Caco-2 (cell line): ENCODE data around the gene SYT1. TPM values are rescaled to one million over a fixed set of nuclear protein-coding genes. Genes with fewer than 3 reads are reported as not detected.

Experiments
- BruUV-seq: library from RNA; stranded (reverse); fragments of 400-500 nt; replicated peaks from 2 replicates; lab custom pipeline; 2021; lab: Mats Ljungman, UMichigan
- CTCF ChIA-PET: fragments of 300-600 bp; sonication (Branson Sonifier 250); formaldehyde crosslinking; loops from one replicate; lab custom pipeline; 2022; ENCODE audit warnings: antibody characterized with exemption; lab: Charles Lee
- POLR2A ChIA-PET: fragments of 300-600 bp; sonication (Branson Sonifier 250); formaldehyde crosslinking; loops from one replicate; lab custom pipeline; 2022; ENCODE audit warnings: antibody characterized with exemption; lab: Charles Lee
- DNase-seq, 2 experiments: peaks; one replicate each; pipeline versions ENCODE4 v3.0.0 to v3.0.0-alpha.2; 2020 to 2022
- H3K27me3 ChIP-seq: replicated peaks from 2 replicates; pipeline ENCODE4 v1.6.0; 2011; ENCODE audit warnings: low read length; ENCODE audit not compliant: control insufficient read depth, insufficient read depth
- H3K36me3 ChIP-seq: 2 replicates; pipeline ENCODE4 v1.5.1; 2011; ENCODE audit warnings: low read length; ENCODE audit not compliant: control insufficient read depth, insufficient read depth
- H3K4me1 ChIP-seq: fragments of 250-450 bp; sonication (Bioruptor Pico); 2 replicates; pipeline ENCODE4 v1.5.1; 2020; ENCODE audit warnings: mild to moderate bottlenecking
- H3K4me3 ChIP-seq: 2 replicates; pipeline ENCODE4 v1.5.1; 2011; ENCODE audit warnings: low read depth, mild to moderate bottlenecking, control low read depth, low read length
- H3K9me3 ChIP-seq: fragments of 250-450 bp; sonication (Bioruptor Pico); 2 replicates; pipeline ENCODE4 v1.5.1; 2020; ENCODE audit warnings: mild to moderate bottlenecking, moderate library complexity
- H3K27ac Mint-ChIP-seq: one replicate; pipeline ENCODE4 v1.8.0; 2022; ENCODE audit warnings: mixed read lengths; ENCODE audit not compliant: unreplicated experiment
- H3K27me3 Mint-ChIP-seq: one replicate; pipeline ENCODE4 v1.8.0; 2022; ENCODE audit warnings: mixed read lengths; ENCODE audit not compliant: insufficient read depth, unreplicated experiment
- H3K36me3 Mint-ChIP-seq: one replicate; pipeline ENCODE4 v1.8.0; 2022; ENCODE audit warnings: mild to moderate bottlenecking, mixed read lengths; ENCODE audit not compliant: insufficient read depth, unreplicated experiment
- H3K4me1 Mint-ChIP-seq: one replicate; pipeline ENCODE4 v1.8.0; 2022; ENCODE audit warnings: low read depth, mixed read lengths; ENCODE audit not compliant: unreplicated experiment
- H3K4me3 Mint-ChIP-seq: one replicate; pipeline ENCODE4 v1.8.0; 2022; ENCODE audit warnings: mild to moderate bottlenecking, moderate library complexity, mixed read lengths; ENCODE audit not compliant: unreplicated experiment
- H3K9me3 Mint-ChIP-seq: one replicate; pipeline ENCODE4 v1.8.0; 2022; ENCODE audit warnings: mixed read lengths; ENCODE audit not compliant: unreplicated experiment
- intact Hi-C: fragments of 100-400 bp; cut with micrococcal nuclease; formaldehyde crosslinking; loops from one replicate; pipeline ENCODE4 v1.10.0; 2022; ENCODE audit not compliant: unreplicated experiment
- total RNA-seq: library from RNA; stranded (reverse); gene quantifications from 2 replicates; pipeline ENCODE4 v1.2.3, GENCODE V29; 2022
- TF ChIP-seq, protein P1 (sequence below), 2 experiments: fragments of 200-600 bp in 1 of 2; IDR thresholded peaks; 1 replicate in 1 of 2; 2 replicates in 1 of 2; pipeline versions ENCODE4 v1.5.1 to v1.8.0; 2011 to 2022; ENCODE audit warnings: antibody characterized with exemption in 1 of 2, control low read depth in 1 of 2, inconsistent platforms in 1 of 2, low read depth in 1 of 2, low read length in 1 of 2, mild to moderate bottlenecking in 1 of 2, moderate library complexity in 1 of 2; ENCODE audit not compliant: insufficient read depth in 1 of 2, severe bottlenecking in 1 of 2, unreplicated experiment in 1 of 2

The SYT1 gene
- total RNA-seq, 1 experiment from 2014 or later, result 0.39 TPM

DNA sequence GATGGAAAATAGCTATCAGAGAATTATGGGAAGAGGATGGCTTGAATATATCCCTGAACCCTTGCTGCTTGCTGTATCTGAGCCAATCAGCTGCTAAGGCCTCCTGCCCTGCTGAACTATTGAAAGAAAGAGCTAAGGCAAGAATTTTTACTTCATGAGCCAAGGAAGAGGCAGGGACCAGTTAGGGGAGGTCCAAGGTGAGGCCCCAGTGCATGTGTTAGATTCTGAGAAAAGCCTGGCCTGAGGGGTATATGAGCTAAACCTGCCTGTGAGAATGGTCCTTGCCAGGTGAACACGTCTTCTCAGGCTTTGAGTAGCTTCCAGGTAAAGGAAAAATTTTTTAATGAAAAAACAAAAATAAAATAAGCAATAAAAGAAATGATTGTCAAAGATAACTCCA lies 218.0 kb downstream of the SYT1 start:
- no peaks in the 10 kb centered on the region for H3K27me3 Mint-ChIP-seq
- H3K27ac Mint-ChIP-seq, result no peak overlapping the region
- H3K9me3 Mint-ChIP-seq, result no peaks in the 10 kb centered on the region
- DNase-seq, result no peak
- TF ChIP-seq, protein P1, sequence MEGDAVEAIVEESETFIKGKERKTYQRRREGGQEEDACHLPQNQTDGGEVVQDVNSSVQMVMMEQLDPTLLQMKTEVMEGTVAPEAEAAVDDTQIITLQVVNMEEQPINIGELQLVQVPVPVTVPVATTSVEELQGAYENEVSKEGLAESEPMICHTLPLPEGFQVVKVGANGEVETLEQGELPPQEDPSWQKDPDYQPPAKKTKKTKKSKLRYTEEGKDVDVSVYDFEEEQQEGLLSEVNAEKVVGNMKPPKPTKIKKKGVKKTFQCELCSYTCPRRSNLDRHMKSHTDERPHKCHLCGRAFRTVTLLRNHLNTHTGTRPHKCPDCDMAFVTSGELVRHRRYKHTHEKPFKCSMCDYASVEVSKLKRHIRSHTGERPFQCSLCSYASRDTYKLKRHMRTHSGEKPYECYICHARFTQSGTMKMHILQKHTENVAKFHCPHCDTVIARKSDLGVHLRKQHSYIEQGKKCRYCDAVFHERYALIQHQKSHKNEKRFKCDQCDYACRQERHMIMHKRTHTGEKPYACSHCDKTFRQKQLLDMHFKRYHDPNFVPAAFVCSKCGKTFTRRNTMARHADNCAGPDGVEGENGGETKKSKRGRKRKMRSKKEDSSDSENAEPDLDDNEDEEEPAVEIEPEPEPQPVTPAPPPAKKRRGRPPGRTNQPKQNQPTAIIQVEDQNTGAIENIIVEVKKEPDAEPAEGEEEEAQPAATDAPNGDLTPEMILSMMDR (IDR thresholded peaks at IDR 0.05; ENCODE audit: insufficient read depth in 1 of 2, low read depth in 1 of 2, low read length in 1 of 2, severe bottlenecking in 1 of 2, unreplicated experiment in 1 of 2), result no peak
- no peaks in the 10 kb centered on the region for H3K36me3 ChIP-seq
- intact Hi-C loops, result no loop called here
- H3K4me3 ChIP-seq, result no peak overlapping the region
- no peaks in the 10 kb centered on the region for H3K36me3 Mint-ChIP-seq
- BruUV-seq, result no TSS peak
- no peak overlapping the region for H3K4me3 Mint-ChIP-seq
- POLR2A ChIA-PET, result no interaction called here
- H3K27me3 ChIP-seq, result no peaks in the 10 kb centered on the region
- H3K9me3 ChIP-seq, result no peaks in the 10 kb centered on the region
- H3K4me1 Mint-ChIP-seq, result no peaks in the 10 kb centered on the region
- CTCF ChIA-PET, result no interaction called here
- H3K4me1 ChIP-seq, result no peaks in the 10 kb centered on the region

DNA sequence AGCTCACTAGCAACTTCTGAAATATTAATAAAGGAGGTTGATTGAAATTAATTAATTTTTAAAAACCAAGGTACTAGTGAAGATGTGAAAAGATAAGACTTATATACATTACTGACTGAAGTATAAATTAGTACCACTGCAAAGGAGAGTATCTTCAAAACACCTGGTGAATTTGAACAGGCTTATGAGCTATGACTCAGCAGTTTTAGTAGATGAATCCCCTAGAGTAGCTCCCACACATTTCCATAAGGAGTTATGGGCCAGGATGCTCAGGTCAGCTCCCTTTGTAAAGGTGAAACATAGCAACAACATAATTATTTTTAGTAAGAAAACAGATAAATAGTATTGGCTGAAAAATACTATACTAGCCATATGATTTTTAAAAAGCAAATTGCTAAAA lies 218.6 kb downstream of the SYT1 start:
- no peaks in the 10 kb centered on the region for H3K36me3 Mint-ChIP-seq
- H3K27me3 Mint-ChIP-seq, result no peaks in the 10 kb centered on the region
- intact Hi-C loops, result no loop called here
- no peak overlapping the region for H3K4me3 ChIP-seq
- H3K36me3 ChIP-seq, result no peaks in the 10 kb centered on the region
- ChIA-PET POLR2A (no interaction called here), CTCF (no interaction called here)
- no peaks in the 10 kb centered on the region for H3K9me3 ChIP-seq
- H3K4me1 ChIP-seq, result no peaks in the 10 kb centered on the region
- H3K4me1 Mint-ChIP-seq, result no peaks in the 10 kb centered on the region
- H3K9me3 Mint-ChIP-seq, result no peaks in the 10 kb centered on the region
- H3K27ac Mint-ChIP-seq, result no peak overlapping the region
- no TSS peak for BruUV-seq
- no peak overlapping the region for H3K4me3 Mint-ChIP-seq
- no peak for DNase-seq
- H3K27me3 ChIP-seq, result no peaks in the 10 kb centered on the region
- TF ChIP-seq, protein P1 (IDR thresholded peaks at IDR 0.05; ENCODE audit: insufficient read depth in 1 of 2, low read depth in 1 of 2, low read length in 1 of 2, severe bottlenecking in 1 of 2, unreplicated experiment in 1 of 2), result no peak

DNA sequence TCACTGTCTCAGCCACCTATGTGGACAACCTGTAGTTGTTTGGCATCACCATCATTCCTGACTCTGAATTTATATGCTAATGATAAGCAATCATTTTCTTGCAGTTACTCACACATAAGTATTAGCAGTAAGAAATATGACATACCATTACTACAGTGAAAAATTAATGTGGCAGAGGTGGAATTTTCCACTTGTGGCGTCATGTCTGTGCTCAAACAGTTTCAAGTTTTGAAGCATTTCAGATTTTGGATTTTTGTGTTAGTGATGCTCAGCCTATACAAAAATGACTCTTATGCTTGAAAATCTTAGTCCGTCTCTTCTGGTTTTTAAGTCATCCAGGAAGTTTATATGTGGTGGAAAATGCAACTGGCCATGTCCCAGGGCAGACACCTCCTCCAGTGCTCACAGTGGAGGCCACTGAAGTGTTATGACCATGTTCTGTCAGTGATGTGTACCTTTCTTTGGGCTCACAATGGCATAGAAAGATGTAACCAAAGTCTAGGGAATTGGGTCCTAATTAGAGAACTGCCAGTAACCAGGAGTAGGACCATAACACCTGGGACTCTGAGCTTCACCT lies 220.6 kb downstream of the SYT1 start:
- Histone ChIP-seq H3K4me1 (no peaks in the 10 kb centered on the region), H3K9me3 (no peaks in the 10 kb centered on the region), H3K36me3 (no peaks in the 10 kb centered on the region), H3K27me3 (no peaks in the 10 kb centered on the region), H3K4me3 (no peak overlapping the region)
- no peaks in the 10 kb centered on the region for H3K27me3 Mint-ChIP-seq
- no peak overlapping the region for H3K4me3 Mint-ChIP-seq
- no peak for DNase-seq
- CTCF ChIA-PET, result no interaction called here
- intact Hi-C loops, result no loop called here
- H3K9me3 Mint-ChIP-seq, result no peaks in the 10 kb centered on the region
- no peak overlapping the region for H3K27ac Mint-ChIP-seq
- POLR2A ChIA-PET, result no interaction called here
- H3K36me3 Mint-ChIP-seq, result no peaks in the 10 kb centered on the region
- H3K4me1 Mint-ChIP-seq, result no peaks in the 10 kb centered on the region
- BruUV-seq, result no TSS peak
- TF ChIP-seq, protein P1 (IDR thresholded peaks at IDR 0.05; ENCODE audit: insufficient read depth in 1 of 2, low read depth in 1 of 2, low read length in 1 of 2, severe bottlenecking in 1 of 2, unreplicated experiment in 1 of 2), result no peak
